ENCODE measurements around the gene SLC25A29. TPM values are rescaled to one million over a fixed set of nuclear protein-coding genes. Genes with fewer than 3 reads are reported as not detected.

The SLC25A29 gene
- total and polyA plus RNA-seq, 2 of the 4 experiments (the other 2 are of a cell fraction) = 6.5 to 37.7 TPM

- H3K56ac ChIP-seq (ENCODE audit: extremely low read depth, insufficient read depth, low read length) = no peak overlapping the region
- no peak overlapping the region for H2BK120ac ChIP-seq (ENCODE audit: low read depth, low read length)
- H3K18ac ChIP-seq (ENCODE audit: low read depth, low read length) = no peak overlapping the region
- H2BK5ac ChIP-seq (ENCODE audit: low read depth, low read length, poor library complexity, severe bottlenecking) = no peak overlapping the region
- H3K79me1 ChIP-seq (ENCODE audit: low read depth in 1 of 2, low read length in 2 of 2) = no peaks in the 10 kb centered on the region
- intact Hi-C loops (cut with micrococcal nuclease) (no loop called here), in situ Hi-C loops (cut with MboI; ENCODE audit: low sequenced_read_pairs) (no loop called here), dilution Hi-C loops (cut with HindIII; ENCODE audit: low sequenced_read_pairs, unreplicated experiment) (no loop called here)
- ATAC-seq (ENCODE audit: low read depth) = no peak
- ChIA-PET POLR2A (ENCODE audit: unreplicated experiment) (interaction anchor here (1.0 kb wide), 1 partner anchor 9 kb away, joined by 3 read pairs; no protein-coding TSS in a partner anchor), CTCF (no interaction called here)
- H3K9me3 ChIP-seq (ENCODE audit: control insufficient read depth, insufficient read depth, low read length) = no peaks in the 10 kb centered on the region
- no peak overlapping the region for H2BK15ac ChIP-seq (ENCODE audit: low read depth, low read length)
- BruUV-seq (replicated peaks) = no TSS peak
- H3K14ac ChIP-seq (replicated peaks; ENCODE audit: low read depth, low read length) = no peak overlapping the region
- no peak overlapping the region for H4K91ac ChIP-seq (ENCODE audit: insufficient read depth, low read depth, low read length)
- H2BK20ac ChIP-seq (ENCODE audit: low read depth, low read length) = no peak overlapping the region
- H3K4me2 ChIP-seq (ENCODE audit: low read depth, low read length) = no peak overlapping the region
- no peak overlapping the region for H2AFZ ChIP-seq (replicated peaks; ENCODE audit: low read length, poor library complexity)
- no peaks in the 10 kb centered on the region for H3K4me1 ChIP-seq (ENCODE audit: control insufficient read depth, insufficient read depth, low read length)
- H4K20me1 ChIP-seq (ENCODE audit: insufficient read depth, low read length) = no peaks in the 10 kb centered on the region
- H4K8ac ChIP-seq (ENCODE audit: low read depth in 2 of 2, low read length in 2 of 2) = no peak overlapping the region
- no peak overlapping the region for H3K4me3 ChIP-seq (ENCODE audit: insufficient read depth, low read depth, low read length)
- no peaks in the 10 kb centered on the region for H3K36me3 ChIP-seq (ENCODE audit: control insufficient read depth, insufficient read depth, low read length)
- no peak overlapping the region for H4K5ac ChIP-seq (ENCODE audit: low read depth, low read length)
- no peak for DNase-seq
- H2AK5ac ChIP-seq (ENCODE audit: low read depth, low read length) = no peak overlapping the region
- H3K27ac ChIP-seq (ENCODE audit: insufficient read depth, low read length) = no peak overlapping the region
- 83% methylated on average over 3 of the region's 9 CpGs; no CpG with 5 or more reads in 1 of the 2 experiments for WGBS, 2 experiments (ENCODE audit: extremely low coverage in 2 of 2, insufficient read length in 1 of 2)
- H3K27me3 ChIP-seq (ENCODE audit: control insufficient read depth, insufficient read depth, low read length) = no peaks in the 10 kb centered on the region; the same call in 1 of the 2 replicates
- no peaks in the 10 kb centered on the region for H3K9me1 ChIP-seq (ENCODE audit: insufficient read depth, low read length)
- no peak overlapping the region for H3K4ac ChIP-seq (ENCODE audit: low read depth, low read length)
- TF ChIP-seq CHD1 (IDR thresholded peaks at IDR 0.05; ENCODE audit: low read depth, low read length) (no peak), RFX5 (IDR thresholded peaks at IDR 0.05; ENCODE audit: low read depth, low read length) (no peak), MAZ (IDR thresholded peaks at IDR 0.05; ENCODE audit: borderline replicate concordance, low read depth, low read length) (no peak), SMC3 (IDR thresholded peaks at IDR 0.05; ENCODE audit: low read depth, low read length) (no peak), USF2 (IDR thresholded peaks at IDR 0.05; ENCODE audit: low read depth, low read length) (no peak), BHLHE40 (IDR thresholded peaks at IDR 0.05; ENCODE audit: low read depth, low read length) (no peak), RAD21 (IDR thresholded peaks at IDR 0.05; ENCODE audit: low read length) (no peak), POLR2A (IDR thresholded peaks at IDR 0.05; ENCODE audit: low read depth, low read length) (no peak), MAFK (IDR thresholded peaks at IDR 0.05; ENCODE audit: low read depth, low read length) (no peak), NFE2L2 (IDR thresholded peaks at IDR 0.05; ENCODE audit: low read depth, low read length) (no peak), RCOR1 (IDR thresholded peaks at IDR 0.05; ENCODE audit: insufficient replicate concordance, low read length) (no peak), CEBPB (IDR thresholded peaks at IDR 0.05; ENCODE audit: low read depth, low read length) (no peak), MXI1 (IDR thresholded peaks at IDR 0.05; ENCODE audit: borderline replicate concordance, low read depth, low read length) (no peak), FOS (IDR thresholded peaks at IDR 0.05; ENCODE audit: low read depth, low read length) (no peak)
- TF ChIP-seq, protein P1, sequence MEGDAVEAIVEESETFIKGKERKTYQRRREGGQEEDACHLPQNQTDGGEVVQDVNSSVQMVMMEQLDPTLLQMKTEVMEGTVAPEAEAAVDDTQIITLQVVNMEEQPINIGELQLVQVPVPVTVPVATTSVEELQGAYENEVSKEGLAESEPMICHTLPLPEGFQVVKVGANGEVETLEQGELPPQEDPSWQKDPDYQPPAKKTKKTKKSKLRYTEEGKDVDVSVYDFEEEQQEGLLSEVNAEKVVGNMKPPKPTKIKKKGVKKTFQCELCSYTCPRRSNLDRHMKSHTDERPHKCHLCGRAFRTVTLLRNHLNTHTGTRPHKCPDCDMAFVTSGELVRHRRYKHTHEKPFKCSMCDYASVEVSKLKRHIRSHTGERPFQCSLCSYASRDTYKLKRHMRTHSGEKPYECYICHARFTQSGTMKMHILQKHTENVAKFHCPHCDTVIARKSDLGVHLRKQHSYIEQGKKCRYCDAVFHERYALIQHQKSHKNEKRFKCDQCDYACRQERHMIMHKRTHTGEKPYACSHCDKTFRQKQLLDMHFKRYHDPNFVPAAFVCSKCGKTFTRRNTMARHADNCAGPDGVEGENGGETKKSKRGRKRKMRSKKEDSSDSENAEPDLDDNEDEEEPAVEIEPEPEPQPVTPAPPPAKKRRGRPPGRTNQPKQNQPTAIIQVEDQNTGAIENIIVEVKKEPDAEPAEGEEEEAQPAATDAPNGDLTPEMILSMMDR (conservative IDR thresholded peaks at IDR 0.05; ENCODE audit: low read depth, low read length) = no peak
- TF ChIP-seq, protein P2, sequence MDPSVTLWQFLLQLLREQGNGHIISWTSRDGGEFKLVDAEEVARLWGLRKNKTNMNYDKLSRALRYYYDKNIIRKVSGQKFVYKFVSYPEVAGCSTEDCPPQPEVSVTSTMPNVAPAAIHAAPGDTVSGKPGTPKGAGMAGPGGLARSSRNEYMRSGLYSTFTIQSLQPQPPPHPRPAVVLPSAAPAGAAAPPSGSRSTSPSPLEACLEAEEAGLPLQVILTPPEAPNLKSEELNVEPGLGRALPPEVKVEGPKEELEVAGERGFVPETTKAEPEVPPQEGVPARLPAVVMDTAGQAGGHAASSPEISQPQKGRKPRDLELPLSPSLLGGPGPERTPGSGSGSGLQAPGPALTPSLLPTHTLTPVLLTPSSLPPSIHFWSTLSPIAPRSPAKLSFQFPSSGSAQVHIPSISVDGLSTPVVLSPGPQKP (IDR thresholded peaks at IDR 0.05; ENCODE audit: borderline replicate concordance, low read depth, low read length) = no peak
- no peak overlapping the region for H3K23ac ChIP-seq (ENCODE audit: low read depth, low read length)
- peak overlapping the region; percentile 61 for H2AK9ac ChIP-seq (replicated peaks; ENCODE audit: low read depth, low read length, poor library complexity)
- no peak overlapping the region for H3K9ac ChIP-seq (ENCODE audit: low read depth, low read length)
Measured at GRCh38 chr14:100321473-100322137, 15.4 kb upstream of the SLC25A29 start.

Data from IMR-90 (cell line).